Left lung (tissue), 10 donors: ENCODE results near the gene ITPR2. TPM values are rescaled to one million over a fixed set of nuclear protein-coding genes. Genes with fewer than 3 reads are reported as not detected.

ENCODE experiments used
- ATAC-seq: fragments of 200-7000 bp; cut with Tn5 transposase; one replicate; pipeline ENCODE4 v1.9.1; 2020; ENCODE audit warnings: moderate library complexity
- DNase-seq, 4 donors: peaks; one replicate each; pipeline ENCODE4 v3.0.0-alpha.2; 2013 to 2020
- H3K27ac ChIP-seq, 2 donors: fragments of 200-600 bp; sonication (generic) in 1 of 2; one replicate each; pipeline versions ENCODE4 v1.5.0 to v1.8.0; 2020 to 2021
- H3K27me3 ChIP-seq, 2 donors: fragments of 200-600 bp; sonication (generic) in 1 of 2; one replicate each; pipeline versions ENCODE4 v1.5.0 to v1.8.0; 2020 to 2021
- H3K36me3 ChIP-seq, 2 donors: fragments of 200-600 bp; sonication (generic) in 1 of 2; one replicate each; pipeline versions ENCODE4 v1.5.0 to v1.8.0; 2020 to 2021
- H3K4me1 ChIP-seq, 2 donors: fragments of 200-600 bp; one replicate each; pipeline ENCODE4 v1.8.0; 2021
- H3K4me3 ChIP-seq, 2 donors: fragments of 200-600 bp; sonication (generic) in 1 of 2; one replicate each; pipeline versions ENCODE4 v1.5.0 to v1.8.0; 2020 to 2021; ENCODE audit warnings: mild to moderate bottlenecking in 1 of 2
- H3K9me3 ChIP-seq, 2 donors: fragments of 200-600 bp; sonication (generic) in 1 of 2; one replicate each; pipeline versions ENCODE4 v1.5.0 to v1.8.0; 2020 to 2021
- intact Hi-C, 2 donors: fragments of 100-400 bp; cut with DNase I; formaldehyde crosslinking; loops; one replicate each; pipeline versions ENCODE4 v1.11.2 to v1.14.2; 2022
- polyA plus RNA-seq, 6 donors: library from polyadenylated mRNA; unstranded; fragments of 120-200 nt; gene quantifications; one replicate each; pipeline ENCODE4 v1.2.1, GENCODE V29; 2013; ENCODE audit not compliant: insufficient read length in 6 of 6
- total RNA-seq, 2 donors: library from RNA; stranded (reverse); fragmentation: NEBNext Ultra II Directional; extraction: Animal tissue kit (Norgen Biotek cat#: 25700); gene quantifications; one replicate each; pipeline ENCODE4 v1.2.1, GENCODE V29; 2021
- TF ChIP-seq, protein P1 (sequence below), 2 donors: fragments of 200-600 bp; sonication (generic) in 1 of 2; IDR thresholded peaks; one replicate each; pipeline versions ENCODE4 v1.5.0 to v1.8.0; 2021; ENCODE audit warnings: antibody characterized with exemption in 2 of 2
- donor health status: DM: no; HTN: yes; CAD: no.
- donor health status: DM: no; HTN: no; CAD: no.

The ITPR2 gene
- total and polyA plus RNA-seq, 8 donors: 5.5 to 67.8 (median 7.5) TPM

GRCh38 chr12:26694402-26694801 lies 138.6 kb downstream of the ITPR2 start:
- Histone ChIP-seq H3K9me3 (no peaks in the 10 kb centered on the region), H3K4me3 (no peak overlapping the region), H3K27ac (no peak overlapping the region), H3K36me3 (peaks cover 3 to 43% of the 10 kb centered on the region in 2 donors), H3K4me1 (no peaks in the 10 kb centered on the region), H3K27me3 (no peaks in the 10 kb centered on the region)
- intact Hi-C loops: no loop called here
- ATAC-seq (no peak), DNase-seq (no peak)
- TF ChIP-seq, protein P1, sequence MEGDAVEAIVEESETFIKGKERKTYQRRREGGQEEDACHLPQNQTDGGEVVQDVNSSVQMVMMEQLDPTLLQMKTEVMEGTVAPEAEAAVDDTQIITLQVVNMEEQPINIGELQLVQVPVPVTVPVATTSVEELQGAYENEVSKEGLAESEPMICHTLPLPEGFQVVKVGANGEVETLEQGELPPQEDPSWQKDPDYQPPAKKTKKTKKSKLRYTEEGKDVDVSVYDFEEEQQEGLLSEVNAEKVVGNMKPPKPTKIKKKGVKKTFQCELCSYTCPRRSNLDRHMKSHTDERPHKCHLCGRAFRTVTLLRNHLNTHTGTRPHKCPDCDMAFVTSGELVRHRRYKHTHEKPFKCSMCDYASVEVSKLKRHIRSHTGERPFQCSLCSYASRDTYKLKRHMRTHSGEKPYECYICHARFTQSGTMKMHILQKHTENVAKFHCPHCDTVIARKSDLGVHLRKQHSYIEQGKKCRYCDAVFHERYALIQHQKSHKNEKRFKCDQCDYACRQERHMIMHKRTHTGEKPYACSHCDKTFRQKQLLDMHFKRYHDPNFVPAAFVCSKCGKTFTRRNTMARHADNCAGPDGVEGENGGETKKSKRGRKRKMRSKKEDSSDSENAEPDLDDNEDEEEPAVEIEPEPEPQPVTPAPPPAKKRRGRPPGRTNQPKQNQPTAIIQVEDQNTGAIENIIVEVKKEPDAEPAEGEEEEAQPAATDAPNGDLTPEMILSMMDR (IDR thresholded peaks at IDR 0.05): no peak

DNA sequence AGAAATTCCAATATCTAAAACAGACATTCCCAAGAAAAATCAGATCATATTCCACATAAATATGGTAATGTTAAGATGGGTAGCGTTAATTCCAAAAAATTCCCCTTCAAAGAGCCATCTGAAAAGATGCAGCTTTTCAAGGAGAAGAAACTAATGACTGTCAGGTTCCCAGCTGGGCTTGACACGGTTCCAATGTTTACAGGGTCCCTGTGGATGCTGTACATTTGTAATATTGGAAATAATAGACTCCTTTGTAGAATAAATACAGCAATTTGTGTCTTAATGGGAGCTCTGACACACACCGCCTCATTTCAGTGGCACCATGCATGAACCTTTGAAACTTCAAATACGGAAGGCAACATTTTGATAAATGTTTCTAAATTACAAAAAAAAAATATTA lies 140.6 kb downstream of the ITPR2 start:
- peaks cover 3 to 42% of the 10 kb centered on the region in 2 donors for H3K36me3 ChIP-seq
- no peaks in the 10 kb centered on the region for H3K27me3 ChIP-seq
- no peak overlapping the region for H3K27ac ChIP-seq
- DNase-seq (no peak), ATAC-seq (no peak)
- H3K4me1 ChIP-seq: no peaks in the 10 kb centered on the region
- intact Hi-C loops: no loop called here
- no peak overlapping the region for H3K4me3 ChIP-seq
- TF ChIP-seq, protein P1 (IDR thresholded peaks at IDR 0.05): no peak
- H3K9me3 ChIP-seq: no peaks in the 10 kb centered on the region

DNA sequence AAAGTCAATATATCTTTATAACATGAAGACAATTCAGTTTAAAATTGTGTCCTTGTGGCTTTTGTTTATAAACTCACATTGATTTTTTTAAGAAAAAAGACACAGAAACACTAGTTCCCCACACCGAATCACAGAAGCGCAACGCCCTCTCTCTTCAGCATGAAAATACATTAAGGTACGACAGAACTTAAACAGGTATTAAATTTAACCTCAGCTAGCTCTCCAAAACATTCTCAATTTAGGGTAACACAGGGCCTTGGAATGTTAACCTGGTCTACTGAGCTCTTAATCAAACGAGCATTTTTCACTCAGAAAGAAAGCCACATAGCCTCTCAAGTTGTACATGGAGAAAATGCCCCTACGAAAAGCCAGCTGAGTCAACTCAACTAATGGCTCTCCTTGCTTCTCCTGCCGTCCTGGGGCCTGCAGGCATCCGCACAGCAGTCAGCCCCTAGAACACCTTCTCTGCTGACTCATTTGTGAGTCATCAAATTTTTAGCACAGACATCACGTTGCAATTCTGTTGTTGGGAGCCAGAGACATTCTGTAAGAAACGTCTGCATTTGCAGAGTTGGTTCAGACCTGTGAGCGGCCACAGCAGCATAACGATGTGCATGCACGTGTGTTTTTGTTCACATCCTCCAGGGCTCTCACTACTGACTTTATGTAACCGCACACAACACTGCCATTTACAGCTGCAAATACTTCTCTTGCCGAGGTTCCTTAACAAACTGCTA lies 141.6 kb downstream of the ITPR2 start:
- Histone ChIP-seq H3K27ac (no peak overlapping the region), H3K27me3 (no peaks in the 10 kb centered on the region), H3K36me3 (peaks cover 3 to 33% of the 10 kb centered on the region in 2 donors), H3K4me3 (no peak overlapping the region), H3K4me1 (no peaks in the 10 kb centered on the region), H3K9me3 (no peaks in the 10 kb centered on the region)
- ATAC-seq: peak; percentile 22
- DNase-seq: peak in 1 of 4 donors; percentile 7
- intact Hi-C loops: no loop called here
- TF ChIP-seq, protein P1 (IDR thresholded peaks at IDR 0.05): no peak

DNA sequence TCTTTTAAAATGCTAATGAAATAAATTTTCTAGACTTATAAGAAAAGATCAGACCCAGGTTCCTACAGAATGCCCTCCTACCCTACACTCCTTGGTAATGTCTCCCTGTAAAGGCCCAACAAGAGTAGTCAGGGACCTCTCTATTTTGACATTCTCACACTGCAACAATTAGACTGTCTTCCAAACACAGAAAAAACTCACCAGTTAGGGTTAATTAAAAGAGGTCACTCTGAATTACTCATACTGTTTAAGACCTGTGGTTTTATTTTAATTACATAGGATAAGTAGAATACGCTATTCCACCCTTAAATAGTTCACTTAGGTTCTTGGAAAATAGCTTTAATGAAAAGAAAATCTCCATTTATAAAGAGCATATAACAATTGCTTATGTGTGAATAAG lies 142.4 kb downstream of the ITPR2 start:
- no peaks in the 10 kb centered on the region for H3K9me3 ChIP-seq
- no peaks in the 10 kb centered on the region for H3K27me3 ChIP-seq
- peaks cover 3 to 32% of the 10 kb centered on the region in 2 donors for H3K36me3 ChIP-seq
- H3K27ac ChIP-seq: no peak overlapping the region
- H3K4me3 ChIP-seq: no peak overlapping the region
- TF ChIP-seq, protein P1 (IDR thresholded peaks at IDR 0.05): no peak
- intact Hi-C loops: no loop called here
- no peak for DNase-seq
- ATAC-seq: no peak
- no peaks in the 10 kb centered on the region for H3K4me1 ChIP-seq

- Histone ChIP-seq H3K27ac (no peak overlapping the region), H3K4me3 (no peak overlapping the region), H3K4me1 (no peaks in the 10 kb centered on the region), H3K9me3 (no peaks in the 10 kb centered on the region), H3K27me3 (no peaks in the 10 kb centered on the region), H3K36me3 (peaks cover 3 to 33% of the 10 kb centered on the region in 2 donors)
- TF ChIP-seq, protein P1 (IDR thresholded peaks at IDR 0.05): no peak
- ATAC-seq (no peak), DNase-seq (no peak)
- intact Hi-C loops: no loop called here
Measured at GRCh38 chr12:26689281-26689841, 143.6 kb downstream of the ITPR2 start.
